ENCODE measurements around the gene SLC27A4. TPM values are rescaled to one million over a fixed set of nuclear protein-coding genes. Genes with fewer than 3 reads are reported as not detected.
"Not testable (repeated sequence)": the region's sequence is repeated elsewhere in the genome, so short reads cannot be mapped to it uniquely, and the experiment has no call there.

SLC27A4 gene
- total and polyA plus RNA-seq, 5 donors = 14.7 to 21.7 (median 19.2) TPM

- Histone ChIP-seq H3K4me3 (ENCODE audit: low read length) (no peak overlapping the region), H3K4me1 (ENCODE audit: control insufficient read depth, insufficient read depth, low read length) (peaks cover 6% of the 10 kb centered on the region), H3K27me3 (ENCODE audit: control insufficient read depth, insufficient read depth) (no peaks in the 10 kb centered on the region), H3K27ac (ENCODE audit: low read length) (peak overlapping the region; percentile 1), H3K9me3 (ENCODE audit: control insufficient read depth, low read length) (no peaks in the 10 kb centered on the region)
- WGBS = 68% methylated on average over 13 of the region's 13 CpGs
- no peak for DNase-seq
- no peak for ATAC-seq
- intact Hi-C loops (cut with DNase I) = no loop called here
Observed at GRCh38 chr9:128325629-128326028, 14.7 kb upstream of the SLC27A4 start.

- intact Hi-C loops (cut with DNase I) = no loop called here
- ATAC-seq = no peak
- Histone ChIP-seq H3K4me3 (ENCODE audit: low read length) (no peak overlapping the region), H3K27ac (ENCODE audit: low read length) (no peak overlapping the region), H3K9me3 (ENCODE audit: control insufficient read depth, low read length) (no peaks in the 10 kb centered on the region), H3K27me3 (ENCODE audit: control insufficient read depth, insufficient read depth) (no peaks in the 10 kb centered on the region), H3K4me1 (ENCODE audit: control insufficient read depth, insufficient read depth, low read length) (no peaks in the 10 kb centered on the region)
- WGBS = 87% methylated on average over 11 of the region's 11 CpGs
- no peak for DNase-seq
Observed at GRCh38 chr9:128333451-128333869, 6.9 kb upstream of the SLC27A4 start.

- Histone ChIP-seq H3K27me3 (ENCODE audit: control insufficient read depth, insufficient read depth) (no peaks in the 10 kb centered on the region), H3K27ac (ENCODE audit: low read length) (no peak overlapping the region), H3K9me3 (ENCODE audit: control insufficient read depth, low read length) (no peaks in the 10 kb centered on the region), H3K4me3 (ENCODE audit: low read length) (no peak overlapping the region), H3K4me1 (ENCODE audit: control insufficient read depth, insufficient read depth, low read length) (no peaks in the 10 kb centered on the region)
- ATAC-seq (no peak), DNase-seq (no peak)
- intact Hi-C loops (cut with DNase I) = no loop called here
- 85% methylated on average over 7 of the region's 7 CpGs for WGBS
Observed at GRCh38 chr9:128335161-128335560, 5.2 kb upstream of the SLC27A4 start.

GRCh38 chr9:128335914-128336313, 4.4 kb upstream of the SLC27A4 start:
- DNase-seq (no peak), ATAC-seq (no peak)
- H3K27ac ChIP-seq (ENCODE audit: low read length) = no peak overlapping the region

GRCh38 chr9:128337936-128338335, 2.4 kb upstream of the SLC27A4 start:
- WGBS = 93% methylated on average over 7 of the region's 7 CpGs
- no peaks in the 10 kb centered on the region for H3K4me1 ChIP-seq (ENCODE audit: control insufficient read depth, insufficient read depth, low read length)
- H3K27me3 ChIP-seq (ENCODE audit: control insufficient read depth, insufficient read depth) = no peaks in the 10 kb centered on the region
- DNase-seq = no peak
- H3K9me3 ChIP-seq (ENCODE audit: control insufficient read depth, low read length) = no peaks in the 10 kb centered on the region
- no peak overlapping the region for H3K4me3 ChIP-seq (ENCODE audit: low read length)
- intact Hi-C loops (cut with DNase I) = no loop called here
- ATAC-seq = no peak
- H3K27ac ChIP-seq (ENCODE audit: low read length) = no peak overlapping the region

More at GRCh38 chr9:128335914-128336313, 4.4 kb upstream of the SLC27A4 start:
- Histone ChIP-seq H3K4me3 (ENCODE audit: low read length) (no peak overlapping the region), H3K9me3 (ENCODE audit: control insufficient read depth, low read length) (no peaks in the 10 kb centered on the region), H3K4me1 (ENCODE audit: control insufficient read depth, insufficient read depth, low read length) (no peaks in the 10 kb centered on the region), H3K27me3 (ENCODE audit: control insufficient read depth, insufficient read depth) (no peaks in the 10 kb centered on the region)
- intact Hi-C loops (cut with DNase I) = no loop called here
- whole genome bisulfite sequencing = 88% methylated on average over 2 of the region's 2 CpGs

GRCh38 chr9:128338852-128339614, 1.3 kb upstream of the SLC27A4 start:
- 91% methylated on average over 15 of the region's 15 CpGs for whole genome bisulfite sequencing
- DNase-seq; H3K27ac ChIP-seq (ENCODE audit: low read length); H3K4me1 ChIP-seq (ENCODE audit: control insufficient read depth, insufficient read depth, low read length); H3K4me3 ChIP-seq (ENCODE audit: low read length); ATAC-seq; H3K9me3 ChIP-seq (ENCODE audit: control insufficient read depth, low read length); H3K27me3 ChIP-seq (ENCODE audit: control insufficient read depth, insufficient read depth); intact Hi-C loops (cut with DNase I): not testable (repeated sequence)

GRCh38 chr9:128340691-128341434, 536 bp downstream of the SLC27A4 start:
- Histone ChIP-seq H3K9me3 (ENCODE audit: control insufficient read depth, low read length) (no peaks in the 10 kb centered on the region), H3K4me3 (ENCODE audit: low read length) (peak overlapping the region; percentile 63), H3K27ac (ENCODE audit: low read length) (no peak overlapping the region), H3K4me1 (ENCODE audit: control insufficient read depth, insufficient read depth, low read length) (no peaks in the 10 kb centered on the region), H3K27me3 (ENCODE audit: control insufficient read depth, insufficient read depth) (no peaks in the 10 kb centered on the region)
- ATAC-seq (peak; percentile 10 to 28), DNase-seq (peak in 1 of 3 donors; percentile 41)
- intact Hi-C loops (cut with DNase I) = no loop called here
- WGBS = 1% methylated on average over 48 of the region's 48 CpGs

GRCh38 chr9:128341435-128341849, 1.1 kb downstream of the SLC27A4 start:
- no peak overlapping the region for H3K27ac ChIP-seq (ENCODE audit: low read length)
- ATAC-seq = peak; percentile 60 to 68

GRCh38 chr9:128342971-128343680, 2.8 kb downstream of the SLC27A4 start:
- Histone ChIP-seq H3K27me3 (ENCODE audit: control insufficient read depth, insufficient read depth) (no peaks in the 10 kb centered on the region), H3K9me3 (ENCODE audit: control insufficient read depth, low read length) (no peaks in the 10 kb centered on the region), H3K4me3 (ENCODE audit: low read length) (no peak overlapping the region), H3K27ac (ENCODE audit: low read length) (no peak overlapping the region), H3K4me1 (ENCODE audit: control insufficient read depth, insufficient read depth, low read length) (no peaks in the 10 kb centered on the region)
- WGBS = 96% methylated on average over 8 of the region's 8 CpGs
- ATAC-seq (no peak), DNase-seq (no peak)
- intact Hi-C loops (cut with DNase I) = no loop called here

More at GRCh38 chr9:128341435-128341849, 1.1 kb downstream of the SLC27A4 start:
- peak overlapping the region; percentile 63 for H3K4me3 ChIP-seq (ENCODE audit: low read length)
- intact Hi-C loops (cut with DNase I) = no loop called here
- no peaks in the 10 kb centered on the region for H3K9me3 ChIP-seq (ENCODE audit: control insufficient read depth, low read length)
- 35% methylated on average over 13 of the region's 13 CpGs for WGBS
- no peaks in the 10 kb centered on the region for H3K27me3 ChIP-seq (ENCODE audit: control insufficient read depth, insufficient read depth)
- DNase-seq = peak in 2 of 3 donors; percentile 52 to 80
- no peaks in the 10 kb centered on the region for H3K4me1 ChIP-seq (ENCODE audit: control insufficient read depth, insufficient read depth, low read length)

- no peak overlapping the region for H3K27ac ChIP-seq (ENCODE audit: low read length)
- no peak overlapping the region for H3K4me3 ChIP-seq (ENCODE audit: low read length)
- no peaks in the 10 kb centered on the region for H3K9me3 ChIP-seq (ENCODE audit: control insufficient read depth, low read length)
- intact Hi-C loops (cut with DNase I) = no loop called here
- WGBS = 95% methylated on average over 4 of the region's 4 CpGs
- ATAC-seq (no peak), DNase-seq (no peak)
- no peaks in the 10 kb centered on the region for H3K27me3 ChIP-seq (ENCODE audit: control insufficient read depth, insufficient read depth)
- H3K4me1 ChIP-seq (ENCODE audit: control insufficient read depth, insufficient read depth, low read length) = no peaks in the 10 kb centered on the region
Observed at GRCh38 chr9:128343855-128344254, 3.5 kb downstream of the SLC27A4 start.

All from right cardiac atrium (tissue), 5 donors.